ENCODE measurements around the gene ILK.

- TF ChIP-seq CTCF (IDR thresholded peaks at IDR 0.05; ENCODE audit: insufficient read depth, low read depth, low read length) (no peak), EZH2 (IDR thresholded peaks at IDR 0.05; ENCODE audit: insufficient read depth, low read length) (no peak)
Measured at GRCh38 chr11:6568191-6568918, 35.2 kb upstream of the ILK start.
